CD14-positive monocyte (primary cell): ENCODE results near the gene GPD2. TPM values are rescaled to one million over a fixed set of nuclear protein-coding genes. Genes with fewer than 3 reads are reported as not detected.

ENCODE experiments used
- DNase-seq, 3 donors: peaks; one replicate each; pipeline ENCODE4 v3.0.0-alpha.2; 2011 to 2022
- H2AFZ ChIP-seq: 2 replicates; pipeline ENCODE4 v1.6.0; 2012; ENCODE audit warnings: mild to moderate bottlenecking, low read depth, low read length, inconsistent platforms; ENCODE audit not compliant: insufficient read depth, poor library complexity, severe bottlenecking
- H3K27ac ChIP-seq, 2 donors: 1 replicate in 1 of 2; 2 replicates in 1 of 2; pipeline ENCODE4 v1.5.1; 2012 to 2013; ENCODE audit warnings: low read length in 2 of 2, control low read depth in 1 of 2, inconsistent platforms in 1 of 2, low read depth in 1 of 2, mild to moderate bottlenecking in 1 of 2
- H3K27me3 ChIP-seq, 2 donors: one replicate each; pipeline versions ENCODE4 v1.6.0 to v1.6.1; 2011 to 2013; ENCODE audit warnings: low read length in 2 of 2; ENCODE audit not compliant: control insufficient read depth in 2 of 2, insufficient read depth in 2 of 2
- H3K36me3 ChIP-seq, 2 donors: replicated peaks in 1 of 2; 1 replicate in 1 of 2; 2 replicates in 1 of 2; pipeline versions ENCODE4 v1.5.1 to v1.6.1; 2012 to 2013; ENCODE audit warnings: low read length in 2 of 2, control low read depth in 1 of 2, inconsistent platforms in 1 of 2, mild to moderate bottlenecking in 1 of 2; ENCODE audit not compliant: insufficient read depth in 2 of 2, control insufficient read depth in 1 of 2
- H3K4me1 ChIP-seq, 2 donors: 1 replicate in 1 of 2; 2 replicates in 1 of 2; pipeline versions ENCODE4 v1.5.1 to v1.6.1; 2012 to 2013; ENCODE audit warnings: low read length in 2 of 2, control low read depth in 1 of 2, inconsistent platforms in 1 of 2, mild to moderate bottlenecking in 1 of 2, moderate library complexity in 1 of 2; ENCODE audit not compliant: insufficient read depth in 2 of 2, control insufficient read depth in 1 of 2
- H3K4me2 ChIP-seq: replicated peaks from 2 replicates; pipeline ENCODE3; 2012; ENCODE audit warnings: low read length, moderate library complexity, mild to moderate bottlenecking; ENCODE audit not compliant: poor library complexity, severe bottlenecking; ENCODE audit errors: extremely low read depth
- H3K4me3 ChIP-seq, 3 experiments: fragments of 200-600 bp in 1 of 3; sonication (generic) in 1 of 3; replicated peaks in 1 of 3; 1 replicate in 2 of 3; 2 replicates in 1 of 3; pipeline ENCODE4 v1.5.1; 2011 to 2013; ENCODE audit warnings: low read length in 3 of 3, mild to moderate bottlenecking in 3 of 3, control low read depth in 2 of 3, low read depth in 2 of 3, inconsistent platforms in 1 of 3, moderate library complexity in 1 of 3
- H3K79me2 ChIP-seq: 2 replicates; pipeline ENCODE4 v1.6.0; 2012; ENCODE audit warnings: mild to moderate bottlenecking, control low read depth, inconsistent platforms, low read length, moderate library complexity; ENCODE audit not compliant: insufficient read depth
- H3K9ac ChIP-seq: 2 replicates; pipeline ENCODE4 v1.6.0; 2017; ENCODE audit warnings: low read length, mild to moderate bottlenecking; ENCODE audit not compliant: insufficient read depth, poor library complexity, severe bottlenecking
- H3K9me3 ChIP-seq, 2 donors: replicated peaks in 1 of 2; 1 replicate in 1 of 2; 2 replicates in 1 of 2; pipeline versions ENCODE4 v1.5.1 to v1.6.1; 2012 to 2013; ENCODE audit warnings: low read length in 2 of 2, control low read depth in 1 of 2; ENCODE audit not compliant: control insufficient read depth in 1 of 2, insufficient read depth in 1 of 2
- H4K20me1 ChIP-seq: 2 replicates; pipeline ENCODE4 v1.6.0; 2012; ENCODE audit warnings: mild to moderate bottlenecking, low read length, control low read depth, moderate library complexity; ENCODE audit not compliant: insufficient read depth
- H3K27ac Mint-ChIP-seq, 7 donors: one replicate each; pipeline ENCODE4 v1.8.0; 2020; ENCODE audit warnings: mild to moderate bottlenecking in 7 of 7, mixed read lengths in 7 of 7, moderate library complexity in 6 of 7, inconsistent platforms in 2 of 7
- H3K27me3 Mint-ChIP-seq, 3 donors: one replicate each; pipeline ENCODE4 v1.8.0; 2021 to 2022; ENCODE audit warnings: low read depth in 3 of 3, mild to moderate bottlenecking in 3 of 3, mixed read lengths in 3 of 3, moderate library complexity in 3 of 3, inconsistent platforms in 1 of 3
- H3K36me3 Mint-ChIP-seq, 2 donors: one replicate each; pipeline ENCODE4 v1.8.0; 2020; ENCODE audit warnings: mixed read lengths in 2 of 2, inconsistent platforms in 1 of 2, mild to moderate bottlenecking in 1 of 2
- H3K4me1 Mint-ChIP-seq: one replicate; pipeline ENCODE4 v1.8.0; 2020; ENCODE audit warnings: mild to moderate bottlenecking, mixed read lengths
- H3K4me3 Mint-ChIP-seq, 2 donors: one replicate each; pipeline ENCODE4 v1.8.0; 2020; ENCODE audit warnings: mild to moderate bottlenecking in 2 of 2, mixed read lengths in 2 of 2, moderate library complexity in 1 of 2
- H3K9me3 Mint-ChIP-seq, 7 donors: one replicate each; pipeline ENCODE4 v1.8.0; 2020 to 2022; ENCODE audit warnings: mixed read lengths in 7 of 7, mild to moderate bottlenecking in 6 of 7, moderate library complexity in 6 of 7, inconsistent platforms in 2 of 7
- CTCF ChIP-seq: fragments of 200-600 bp; IDR thresholded peaks from one replicate; pipeline ENCODE4 v1.8.0; 2022; ENCODE audit warnings: antibody characterized with exemption, mild to moderate bottlenecking
- WGBS: methylation state at CpG from one replicate; pipeline ENCODE4 v1.1.5; 2013; ENCODE audit warnings: missing lambda C conversion rate; ENCODE audit not compliant: insufficient coverage; 5-methylcytosine and 5-hydroxymethylcytosine counted together
- intact Hi-C, 2 donors: fragments of 100-400 bp; cut with micrococcal nuclease; formaldehyde crosslinking; loops; one replicate each; pipeline versions ENCODE4 v1.15.0 to v1.15.1; 2023
- polyA plus RNA-seq, 3 donors: library from polyadenylated mRNA; depleted of rRNA in 1 of 3; unstranded in 2 of 3; stranded (reverse) in 1 of 3; fragments of 300-500 nt in 2 of 3; fragments of >200 nt in 1 of 3; fragmentation: Illumina TruSeq in 2 of 3; gene quantifications; 1 replicate in 2 of 3; 2 replicates in 1 of 3; pipeline ENCODE4 v1.2.3, GENCODE V29; 2012 to 2021

GPD2 gene
- polyA plus RNA-seq, 3 donors, result 13.4 to 17.1 (median 14.5) TPM

DNA sequence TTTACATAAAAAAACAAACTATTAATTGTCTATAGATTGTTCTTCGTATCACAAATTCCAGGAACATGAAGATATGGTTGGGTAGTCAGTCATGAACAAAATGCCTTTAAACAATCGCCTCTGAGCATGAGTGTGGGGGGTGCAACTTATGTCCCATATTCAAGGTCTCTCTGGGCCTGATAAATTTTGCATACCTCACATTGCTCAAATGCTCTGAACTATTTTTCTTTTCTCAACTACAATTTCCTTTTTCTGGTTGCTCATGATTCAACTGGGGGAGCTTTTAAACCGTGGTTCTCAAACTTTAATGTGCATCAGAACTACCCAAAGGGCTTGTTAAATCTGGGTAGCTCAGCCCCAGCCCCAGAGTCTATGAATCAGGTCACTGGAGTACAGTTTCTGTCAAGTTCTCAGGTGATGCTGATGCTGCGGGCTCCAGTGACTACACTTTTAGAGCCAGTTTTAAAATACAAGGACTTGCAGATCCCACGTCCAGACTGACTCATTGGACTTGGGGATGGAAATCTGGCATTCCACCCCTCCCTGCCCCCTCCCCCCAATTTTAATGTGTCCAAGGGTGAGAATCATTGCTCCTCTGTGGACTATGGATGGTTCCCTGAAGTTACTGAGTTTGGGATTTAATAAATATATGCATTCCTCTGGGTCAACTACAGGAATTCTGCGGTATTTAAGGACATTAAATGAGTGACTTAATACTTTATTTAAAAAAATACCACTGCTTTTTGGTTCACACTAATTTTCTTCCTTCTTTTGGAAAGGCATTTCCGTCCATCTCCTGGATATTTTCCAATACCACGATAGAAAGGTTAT is 1.5 kb upstream of the GPD2 start:
- H3K27ac Mint-ChIP-seq, result peak overlapping the region in 6 of 7 donors; percentile 15 to 98 (median 64)
- peaks cover 54% of the 10 kb centered on the region for H3K4me1 Mint-ChIP-seq
- Histone ChIP-seq H3K79me2 (peaks cover 36% of the 10 kb centered on the region), H3K36me3 (no peaks in the 10 kb centered on the region), H4K20me1 (peaks cover 8% of the 10 kb centered on the region), H3K27me3 (no peaks in the 10 kb centered on the region), H2AFZ (peak overlapping the region; percentile 87), H3K9me3 (no peaks in the 10 kb centered on the region), H3K9ac (no peak overlapping the region), H3K4me2 (no peak overlapping the region), H3K4me1 (peaks cover 47 to 69% of the 10 kb centered on the region in 2 donors), H3K4me3 (peak overlapping the region in 2 of 3 experiments; percentile 4 to 91), H3K27ac (peak overlapping the region in 1 of 2 donors; percentile 89)
- peaks cover 2 to 4% of the 10 kb centered on the region in 2 donors for H3K36me3 Mint-ChIP-seq
- no peaks in the 10 kb centered on the region for H3K9me3 Mint-ChIP-seq
- H3K27me3 Mint-ChIP-seq, result no peaks in the 10 kb centered on the region
- DNase-seq, result no peak
- TF ChIP-seq CTCF, result no peak
- peak overlapping the region; percentile 58 to 95 for H3K4me3 Mint-ChIP-seq
- 100% methylated on average over 1 of the region's 8 CpGs for WGBS
- intact Hi-C loops, result loop anchor here in 1 of 2 donors (5.0 kb wide), 2 partner anchors 32 to 38 kb away; no protein-coding TSS in a partner anchor

DNA sequence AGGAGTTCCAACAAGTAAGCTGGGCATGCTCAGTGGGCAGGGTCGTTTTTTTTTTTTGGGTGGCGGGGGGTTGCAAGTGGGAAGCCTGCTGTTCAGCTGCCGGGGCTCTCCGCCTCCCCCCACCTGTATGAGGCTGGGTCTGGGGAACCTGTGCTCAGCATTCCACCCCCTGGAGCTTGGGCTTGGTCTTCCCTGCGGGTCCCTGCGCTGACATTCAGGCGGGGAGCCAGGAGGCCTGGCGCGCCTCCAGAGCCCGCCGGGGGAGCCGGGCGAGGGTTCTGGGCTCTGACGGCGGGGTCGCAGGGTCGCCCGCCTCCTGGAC is 822 bp upstream of the GPD2 start:
- peak overlapping the region; percentile 89 to 98 for H3K27ac ChIP-seq
- H3K4me1 Mint-ChIP-seq, result peaks cover 56% of the 10 kb centered on the region
- intact Hi-C loops, result loop anchor here in 1 of 2 donors (5.0 kb wide), 2 partner anchors 33 to 37 kb away; no protein-coding TSS in a partner anchor

More for the DNA sequence above, 822 bp upstream of the GPD2 start:
- Mint-ChIP-seq H3K36me3 (peaks cover 8 to 11% of the 10 kb centered on the region in 2 donors), H3K27ac (peak overlapping the region; percentile 95 to 99 (median 98)), H3K9me3 (no peaks in the 10 kb centered on the region), H3K4me3 (peak overlapping the region; percentile 94 to 95), H3K27me3 (no peaks in the 10 kb centered on the region)
- no peak for TF ChIP-seq CTCF
- no peak for DNase-seq
- Histone ChIP-seq H3K9ac (peak overlapping the region; percentile 91), H3K4me2 (peak overlapping the region; percentile 96), H3K27me3 (no peaks in the 10 kb centered on the region), H3K4me1 (peaks cover 42 to 62% of the 10 kb centered on the region in 2 donors), H3K36me3 (peaks cover 0 to 3% of the 10 kb centered on the region in 2 donors), H3K9me3 (no peaks in the 10 kb centered on the region), H3K4me3 (peak overlapping the region; percentile 50 to 91 (median 90)), H4K20me1 (peaks cover 8% of the 10 kb centered on the region), H2AFZ (peak overlapping the region; percentile 87), H3K79me2 (peaks cover 43% of the 10 kb centered on the region)
- WGBS, result 0% methylated on average over 14 of the region's 18 CpGs
